Progenitor cell of endocrine pancreas (in vitro differentiated cells): ENCODE measurements around the gene PTPN18. TPM values are rescaled to one million over a fixed set of nuclear protein-coding genes. Genes with fewer than 3 reads are reported as not detected.

ENCODE experiments used
- DNase-seq: peaks from one replicate; pipeline ENCODE4 v3.0.0; 2021; ENCODE audit warnings: low spot score; ENCODE audit not compliant: unreplicated experiment
- H3K27ac Mint-ChIP-seq: 2 replicates; pipeline ENCODE4 v1.8.0; 2021; ENCODE audit warnings: mild to moderate bottlenecking, moderate library complexity, mixed read lengths
- H3K27me3 Mint-ChIP-seq: 2 replicates; pipeline ENCODE4 v1.8.0; 2021; ENCODE audit warnings: mixed read lengths
- H3K36me3 Mint-ChIP-seq: 2 replicates; pipeline ENCODE4 v1.8.0; 2022; ENCODE audit warnings: mixed read lengths; ENCODE audit not compliant: insufficient read depth
- H3K4me1 Mint-ChIP-seq: 2 replicates; pipeline ENCODE4 v1.8.0; 2021; ENCODE audit warnings: low read depth, mixed read lengths
- H3K4me3 Mint-ChIP-seq: 2 replicates; pipeline ENCODE4 v1.8.0; 2021; ENCODE audit warnings: low read depth, mild to moderate bottlenecking, moderate library complexity, mixed read lengths
- H3K9me3 Mint-ChIP-seq: 2 replicates; pipeline ENCODE4 v1.8.0; 2021; ENCODE audit warnings: low read depth, mixed read lengths
- total RNA-seq: library from RNA; stranded (reverse); gene quantifications from 2 replicates; pipeline ENCODE4 v1.2.1, GENCODE V29; 2021
- TF ChIP-seq, protein P1 (sequence below): fragments of 200-600 bp; sonication (generic); IDR thresholded peaks from one replicate; pipeline ENCODE4 v1.5.0; 2021; ENCODE audit warnings: antibody characterized with exemption, mild to moderate bottlenecking; ENCODE audit not compliant: unreplicated experiment

PTPN18 gene
- total RNA-seq, 1 donor from 2014 or later: 47.5 TPM

DNA sequence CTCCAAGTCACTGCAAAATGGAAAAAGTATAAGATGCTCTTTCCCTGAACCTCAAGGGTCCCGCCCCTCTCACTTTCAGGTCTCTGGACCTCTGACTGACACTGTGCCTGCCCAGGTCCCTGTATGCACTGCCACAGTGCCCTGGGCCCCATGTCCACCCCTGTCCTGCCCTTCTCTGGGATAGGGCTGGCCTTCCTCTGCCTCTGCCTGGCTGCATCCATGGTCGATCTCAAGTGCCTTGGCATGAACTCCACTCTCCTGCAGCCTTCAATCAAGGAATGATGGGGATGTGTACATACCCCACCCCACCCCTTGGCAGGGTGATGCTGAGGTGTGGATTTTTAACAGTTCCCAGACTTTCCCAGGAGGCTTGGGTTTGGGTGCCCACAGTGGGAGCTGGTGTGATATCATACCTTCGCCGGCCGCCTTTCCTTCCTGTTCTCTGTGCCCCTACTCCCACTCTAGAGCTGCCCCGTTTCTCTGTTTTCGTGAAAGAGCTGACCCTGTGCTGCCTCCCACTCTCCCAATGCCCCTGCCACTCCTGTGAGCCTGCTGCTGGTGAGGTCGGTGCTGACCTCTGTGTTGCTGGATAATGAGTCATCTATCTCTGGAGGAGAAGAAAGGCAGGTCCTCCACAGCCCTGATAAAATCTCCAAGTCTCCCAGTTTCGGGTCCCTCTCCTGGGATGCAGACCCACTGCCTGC, 18.9 kb downstream of the PTPN18 start:
- no peaks in the 10 kb centered on the region for H3K9me3 Mint-ChIP-seq
- DNase-seq: no peak
- no peak overlapping the region for H3K4me3 Mint-ChIP-seq
- no peak overlapping the region for H3K27ac Mint-ChIP-seq
- H3K4me1 Mint-ChIP-seq: peaks cover 12% of the 10 kb centered on the region
- H3K36me3 Mint-ChIP-seq: peaks cover 9% of the 10 kb centered on the region
- peaks cover 3% of the 10 kb centered on the region for H3K27me3 Mint-ChIP-seq
- TF ChIP-seq, protein P1, sequence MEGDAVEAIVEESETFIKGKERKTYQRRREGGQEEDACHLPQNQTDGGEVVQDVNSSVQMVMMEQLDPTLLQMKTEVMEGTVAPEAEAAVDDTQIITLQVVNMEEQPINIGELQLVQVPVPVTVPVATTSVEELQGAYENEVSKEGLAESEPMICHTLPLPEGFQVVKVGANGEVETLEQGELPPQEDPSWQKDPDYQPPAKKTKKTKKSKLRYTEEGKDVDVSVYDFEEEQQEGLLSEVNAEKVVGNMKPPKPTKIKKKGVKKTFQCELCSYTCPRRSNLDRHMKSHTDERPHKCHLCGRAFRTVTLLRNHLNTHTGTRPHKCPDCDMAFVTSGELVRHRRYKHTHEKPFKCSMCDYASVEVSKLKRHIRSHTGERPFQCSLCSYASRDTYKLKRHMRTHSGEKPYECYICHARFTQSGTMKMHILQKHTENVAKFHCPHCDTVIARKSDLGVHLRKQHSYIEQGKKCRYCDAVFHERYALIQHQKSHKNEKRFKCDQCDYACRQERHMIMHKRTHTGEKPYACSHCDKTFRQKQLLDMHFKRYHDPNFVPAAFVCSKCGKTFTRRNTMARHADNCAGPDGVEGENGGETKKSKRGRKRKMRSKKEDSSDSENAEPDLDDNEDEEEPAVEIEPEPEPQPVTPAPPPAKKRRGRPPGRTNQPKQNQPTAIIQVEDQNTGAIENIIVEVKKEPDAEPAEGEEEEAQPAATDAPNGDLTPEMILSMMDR: no peak

DNA sequence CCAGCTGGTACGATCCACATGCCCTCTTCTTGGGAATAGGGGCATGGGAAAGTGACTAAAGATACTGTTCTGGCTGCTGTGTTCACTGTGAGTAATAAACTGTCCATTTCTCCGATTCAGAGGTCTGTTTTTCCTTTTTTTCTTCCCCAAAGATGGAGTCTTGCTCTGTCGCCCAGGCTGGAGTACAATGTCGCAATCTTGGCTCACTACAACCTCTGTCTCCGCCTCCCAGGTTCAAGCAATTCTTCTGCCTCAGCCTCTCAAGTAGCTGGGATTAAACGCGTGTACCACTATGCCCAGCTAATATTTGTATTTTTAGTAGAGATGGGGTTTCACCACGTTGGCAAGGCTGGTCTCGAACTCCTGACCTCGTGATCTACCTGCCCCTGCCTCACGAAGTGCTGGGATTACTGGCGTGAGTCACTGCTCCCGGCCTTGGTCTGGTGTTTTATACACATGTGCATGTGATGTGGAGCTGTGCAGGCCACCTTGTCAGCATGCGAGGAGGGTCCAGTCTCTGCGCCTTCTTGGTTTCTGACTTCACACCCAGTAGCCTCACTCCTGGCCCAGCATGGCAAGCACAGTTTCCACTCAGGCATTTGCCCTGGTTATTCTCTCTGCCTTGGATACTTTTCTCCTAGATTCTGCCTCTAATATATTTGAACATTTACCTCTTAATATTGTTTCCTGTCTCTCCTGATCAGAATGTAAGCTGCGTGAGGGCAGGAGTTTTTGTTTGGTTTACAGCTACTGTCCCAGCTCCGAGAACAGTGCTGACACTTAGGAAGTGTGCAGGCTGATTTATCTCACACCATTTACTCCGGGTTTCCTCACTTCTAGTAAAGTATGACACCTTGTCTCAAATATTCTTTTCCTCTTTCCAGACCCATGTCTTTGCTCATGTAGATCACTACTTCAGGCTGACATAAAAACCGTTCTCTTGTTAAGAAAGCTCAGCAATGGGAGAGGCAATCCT, 19.7 kb downstream of the PTPN18 start:
- Mint-ChIP-seq H3K4me3 (no peak overlapping the region), H3K9me3 (no peaks in the 10 kb centered on the region), H3K36me3 (peaks cover 9% of the 10 kb centered on the region), H3K27me3 (peaks cover 3% of the 10 kb centered on the region), H3K4me1 (peaks cover 14% of the 10 kb centered on the region), H3K27ac (no peak overlapping the region)
- no peak for DNase-seq
- TF ChIP-seq, protein P1: no peak

DNA sequence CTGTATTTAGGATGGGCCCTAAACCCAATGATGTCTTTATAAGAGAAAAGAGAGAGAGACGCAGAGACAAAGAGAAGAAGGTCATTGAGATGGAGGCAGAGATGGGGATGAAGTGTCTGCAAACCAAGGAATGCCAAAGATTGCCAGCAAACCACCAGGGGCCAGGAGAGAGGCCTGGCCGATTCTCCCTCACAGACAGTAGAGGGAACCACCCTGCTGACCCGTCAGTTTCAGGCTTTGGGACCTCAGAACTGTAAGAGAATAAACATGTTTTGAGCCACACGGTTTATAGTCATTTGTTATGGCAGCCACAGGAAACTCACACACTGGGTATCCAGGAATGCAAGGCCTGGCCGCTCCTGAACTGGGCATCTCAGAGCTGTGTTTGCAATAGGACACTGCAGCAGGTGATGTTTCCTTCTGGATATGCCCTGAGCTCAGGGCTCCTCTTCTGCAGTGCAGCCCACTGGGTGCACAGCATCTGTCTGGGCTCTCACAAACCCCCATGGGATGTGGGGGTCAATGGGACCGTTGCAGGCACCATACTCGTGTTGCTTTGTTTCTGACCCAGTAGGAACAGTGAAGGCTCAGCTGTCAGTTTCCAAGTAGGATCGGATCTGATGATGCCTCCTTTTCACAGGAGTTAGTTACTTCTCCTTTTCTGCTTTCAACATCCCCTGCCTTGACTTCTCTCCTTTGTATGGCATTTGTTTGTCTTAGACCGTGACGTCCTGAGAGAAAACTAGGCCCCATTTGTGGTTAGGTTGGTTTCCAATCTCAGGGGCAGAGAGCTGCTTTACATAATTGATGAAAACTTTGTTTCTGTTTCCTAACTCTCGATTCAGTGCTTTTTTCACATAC, 20.8 kb downstream of the PTPN18 start:
- H3K4me1 Mint-ChIP-seq: peaks cover 15% of the 10 kb centered on the region
- no peak for DNase-seq
- no peaks in the 10 kb centered on the region for H3K9me3 Mint-ChIP-seq
- TF ChIP-seq, protein P1: no peak
- peaks cover 5% of the 10 kb centered on the region for H3K36me3 Mint-ChIP-seq
- H3K4me3 Mint-ChIP-seq: no peak overlapping the region
- no peak overlapping the region for H3K27ac Mint-ChIP-seq
- peaks cover 3% of the 10 kb centered on the region for H3K27me3 Mint-ChIP-seq

DNA sequence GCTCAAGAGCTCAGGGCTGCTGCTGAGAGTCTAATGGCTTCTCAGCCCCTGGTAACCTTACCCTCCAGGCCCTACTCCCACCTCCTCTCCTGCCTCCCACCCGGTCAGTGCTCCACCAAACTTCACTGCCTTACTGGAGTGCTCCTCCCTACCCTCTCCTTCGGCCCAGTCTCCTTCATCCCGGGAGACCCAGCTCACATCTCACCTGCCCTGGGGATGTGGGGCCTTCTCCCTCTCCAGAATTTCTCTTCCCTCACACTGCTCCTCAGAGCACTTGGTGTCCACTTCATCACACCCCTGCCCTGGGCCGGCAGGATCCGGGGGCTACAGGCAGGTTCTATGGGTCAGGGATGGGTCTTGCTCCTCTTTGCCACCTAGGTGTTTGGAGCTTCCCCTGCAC, 21.6 kb downstream of the PTPN18 start:
- Mint-ChIP-seq H3K27me3 (peaks cover 3% of the 10 kb centered on the region), H3K4me3 (no peak overlapping the region), H3K9me3 (no peaks in the 10 kb centered on the region), H3K36me3 (peaks cover 5% of the 10 kb centered on the region), H3K27ac (no peak overlapping the region), H3K4me1 (peaks cover 12% of the 10 kb centered on the region)
- TF ChIP-seq, protein P1: no peak
- DNase-seq: no peak
